ENCODE data around the gene ARRB1.
"Not testable (repeated sequence)": the region's sequence is repeated elsewhere in the genome, so short reads cannot be mapped to it uniquely, and the experiment has no call there.

Gene ARRB1

GRCh38 chr11:75371949-75372876 is 20.8 kb upstream of the ARRB1 start:
- no peak for DNase-seq

GRCh38 chr11:75369560-75370255 is 18.2 kb upstream of the ARRB1 start:
- no peak for DNase-seq

DNA sequence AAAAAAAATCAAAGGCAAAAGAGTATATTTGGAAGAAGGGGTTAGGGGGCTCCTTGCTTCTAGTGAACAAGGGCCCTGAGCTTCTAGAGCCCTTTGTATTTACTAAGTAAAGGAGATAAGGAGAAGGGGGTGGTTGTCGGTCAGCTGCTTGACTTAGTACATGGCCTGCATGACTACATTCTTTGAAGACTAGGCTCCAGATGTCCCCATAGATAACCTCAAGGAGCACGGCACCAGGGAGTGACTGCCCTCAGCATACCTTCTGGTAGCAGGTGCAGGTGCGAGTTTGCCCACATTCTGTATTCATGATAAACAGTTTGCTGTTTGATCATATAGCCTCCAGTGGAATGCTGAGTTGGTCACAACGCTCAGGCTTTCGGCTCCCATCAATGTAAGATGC is 15.4 kb upstream of the ARRB1 start:
- DNase-seq = not testable (repeated sequence)

GRCh38 chr11:75365711-75366181 is 14.3 kb upstream of the ARRB1 start:
- no peak for DNase-seq

DNA sequence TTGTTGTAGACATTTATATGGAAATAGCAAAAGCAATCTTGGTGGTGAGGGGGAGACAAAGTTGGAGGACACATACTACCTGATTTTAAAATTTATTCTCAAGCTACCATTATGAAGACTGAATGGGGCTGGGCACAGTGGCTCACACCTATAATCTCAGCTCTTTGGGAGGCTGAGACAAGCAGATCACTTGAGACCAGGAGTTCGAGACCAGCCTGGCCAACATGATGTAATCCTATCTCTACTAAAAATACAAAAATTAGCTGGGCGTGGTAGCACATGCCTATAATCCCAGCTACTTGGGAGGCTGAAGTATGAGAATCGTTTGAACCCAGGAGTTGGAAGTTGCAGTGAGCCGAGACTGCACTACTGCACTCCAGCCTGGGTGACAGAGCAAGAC is 10.8 kb upstream of the ARRB1 start:
- DNase-seq = not testable (repeated sequence)

- no peak for DNase-seq
These were observed 5.2 kb upstream of the ARRB1 start for GRCh38 chr11:75356613-75357012.

DNA sequence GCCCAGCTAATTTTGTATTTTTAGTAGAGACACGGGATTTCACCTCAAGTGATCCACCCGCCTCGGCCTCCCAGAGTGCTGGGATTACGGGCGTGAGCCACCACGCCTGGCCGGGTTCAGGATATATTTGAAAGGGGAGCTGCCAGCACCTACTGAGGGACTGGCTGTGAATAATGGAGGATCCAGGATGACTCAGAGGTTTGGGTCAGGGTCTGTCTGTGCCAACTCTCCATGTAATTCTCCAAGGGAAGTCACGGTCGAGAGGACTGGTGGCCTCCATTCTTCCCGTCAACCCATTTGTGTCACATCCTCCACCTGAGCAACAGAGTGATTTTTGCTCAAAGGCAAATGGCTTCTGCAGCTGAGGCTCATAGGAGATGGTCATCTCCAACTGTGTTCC is 3.6 kb upstream of the ARRB1 start:
- no peak for DNase-seq

- no peak for DNase-seq
These were observed 1.2 kb upstream of the ARRB1 start for GRCh38 chr11:75352588-75353206.

- DNase-seq = peak; percentile 73
These were observed 528 bp upstream of the ARRB1 start for GRCh38 chr11:75351791-75352587.

DNA sequence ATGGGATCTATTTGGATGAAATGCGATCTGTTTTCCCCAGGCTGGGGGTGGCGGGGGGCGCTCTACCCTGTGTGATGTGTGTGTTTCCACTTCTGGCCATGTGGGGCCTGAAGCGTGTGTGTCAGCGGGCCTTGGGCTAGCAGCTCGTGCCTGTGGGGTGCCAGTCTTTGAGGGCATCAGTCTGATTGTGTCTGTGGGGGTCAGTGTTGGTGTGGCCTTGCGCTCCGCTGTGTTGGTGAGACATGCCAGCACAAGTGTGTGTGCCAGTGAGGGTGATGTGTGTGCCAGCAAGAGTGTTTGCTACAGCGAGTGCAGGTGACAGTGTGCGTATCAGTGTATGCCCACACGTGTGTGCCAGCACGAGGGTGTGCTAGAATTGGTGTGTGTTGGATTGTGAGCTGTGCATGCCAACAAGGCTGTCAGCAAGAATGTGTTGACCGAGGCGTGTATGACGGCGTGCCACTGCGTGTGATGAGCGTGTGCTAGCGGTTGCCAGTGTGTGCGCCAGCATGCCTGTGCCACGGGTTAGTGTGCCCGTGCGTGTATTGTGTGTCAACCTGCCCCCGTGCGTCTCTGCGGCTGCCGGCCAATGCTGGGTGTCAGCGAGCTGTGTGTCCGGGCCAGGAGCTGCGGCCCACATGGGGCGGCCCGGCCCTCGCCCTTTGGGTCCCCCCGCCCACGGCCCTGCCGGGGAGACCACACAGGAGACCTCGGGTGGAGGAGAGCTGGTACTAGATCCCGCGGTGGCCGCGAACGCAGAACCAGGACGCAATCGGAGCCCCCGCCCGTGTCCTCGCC is 519 bp downstream of the ARRB1 start:
- DNase-seq = no peak

DNA sequence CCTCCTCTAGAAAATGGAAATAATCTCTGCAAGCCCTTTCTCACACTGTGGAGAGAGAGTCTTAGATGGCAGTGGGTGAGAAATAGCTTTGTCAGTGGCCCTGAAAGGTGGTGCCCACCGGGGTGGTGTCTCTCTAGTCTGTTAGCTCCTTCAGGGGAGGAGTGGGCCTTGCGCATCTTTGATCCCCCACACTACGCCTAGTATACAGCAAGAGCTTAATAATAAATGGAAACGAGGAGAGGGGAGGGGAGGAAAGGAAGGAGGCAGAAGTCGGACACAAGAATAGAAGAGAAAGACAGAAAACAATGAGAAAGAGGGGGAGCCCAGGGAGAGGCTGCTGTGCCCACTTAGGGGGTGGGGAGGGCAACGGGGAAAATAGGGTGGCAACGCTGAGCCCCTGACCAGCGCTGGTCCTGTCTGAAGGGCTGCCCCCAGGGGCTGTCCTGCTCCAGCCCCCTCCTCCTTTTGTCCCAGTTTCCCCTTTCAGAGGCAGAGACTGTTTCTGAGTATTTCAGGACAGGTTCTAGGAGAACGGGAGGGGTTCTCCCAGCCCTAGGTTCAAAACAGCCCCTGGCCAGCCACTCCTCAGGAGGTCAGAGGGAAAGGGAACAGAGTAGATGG is 1.2 kb downstream of the ARRB1 start:
- DNase-seq = no peak

GRCh38 chr11:75349521-75350116 is 1.8 kb downstream of the ARRB1 start:
- DNase-seq = no peak

- peak; percentile 79 for DNase-seq
These were observed 3.5 kb downstream of the ARRB1 start for GRCh38 chr11:75347781-75348566.

DNA sequence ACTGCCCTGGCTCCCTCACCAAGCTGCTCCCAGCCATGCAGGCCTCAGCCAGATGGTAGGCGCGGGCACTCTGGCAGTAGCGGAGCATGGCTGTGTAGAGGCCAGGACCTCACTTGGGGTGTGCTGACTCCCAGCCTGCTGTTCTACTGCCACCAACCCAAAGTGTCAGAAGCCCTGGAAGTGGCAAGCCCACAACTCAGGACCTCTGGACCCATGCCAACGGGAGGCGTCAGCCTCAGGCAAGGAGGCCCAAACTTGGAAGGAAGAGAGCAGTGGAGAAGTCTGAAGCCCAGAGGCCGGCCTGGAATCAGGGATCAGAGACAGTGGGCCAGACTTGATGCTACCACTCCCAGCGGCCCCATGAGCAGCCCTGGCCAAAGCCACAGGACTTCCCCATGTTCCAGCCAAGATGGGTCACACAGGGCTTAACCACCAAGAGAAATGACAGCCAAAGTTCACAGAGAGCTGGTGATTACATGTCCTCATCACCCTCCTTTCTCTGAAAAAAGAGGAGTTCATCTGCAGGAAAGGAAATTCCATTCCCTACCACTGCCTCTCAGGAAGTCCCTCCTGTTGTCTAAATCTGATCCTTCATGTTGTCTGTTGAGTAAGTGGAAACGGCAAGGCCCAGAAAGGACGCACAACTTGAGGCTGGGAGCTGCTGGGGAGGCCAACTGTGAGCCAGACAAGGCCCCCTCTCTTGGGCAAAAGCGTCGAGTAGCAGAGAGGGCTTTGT is 4.4 kb downstream of the ARRB1 start:
- DNase-seq = no peak

DNA sequence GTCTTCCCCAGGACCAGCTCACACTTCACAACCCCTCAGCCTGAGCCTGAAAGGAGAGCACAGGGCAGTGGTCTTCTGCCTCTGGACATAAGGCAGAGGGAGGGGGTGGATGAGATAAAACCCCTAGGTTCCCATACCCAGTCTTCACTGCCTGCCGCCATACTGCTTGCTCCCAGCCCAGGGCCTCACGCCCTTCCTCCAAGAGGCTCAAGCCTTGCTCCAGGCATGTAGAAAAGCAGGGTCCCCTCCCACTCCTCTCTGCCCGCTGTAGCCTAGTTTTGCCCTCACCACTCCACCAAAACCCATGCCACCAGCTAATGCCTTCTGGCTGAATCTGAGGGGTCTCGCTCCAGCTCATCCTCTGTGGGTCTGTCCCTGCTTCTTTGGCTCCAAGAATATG is 5.2 kb downstream of the ARRB1 start:
- no peak for DNase-seq

DNA sequence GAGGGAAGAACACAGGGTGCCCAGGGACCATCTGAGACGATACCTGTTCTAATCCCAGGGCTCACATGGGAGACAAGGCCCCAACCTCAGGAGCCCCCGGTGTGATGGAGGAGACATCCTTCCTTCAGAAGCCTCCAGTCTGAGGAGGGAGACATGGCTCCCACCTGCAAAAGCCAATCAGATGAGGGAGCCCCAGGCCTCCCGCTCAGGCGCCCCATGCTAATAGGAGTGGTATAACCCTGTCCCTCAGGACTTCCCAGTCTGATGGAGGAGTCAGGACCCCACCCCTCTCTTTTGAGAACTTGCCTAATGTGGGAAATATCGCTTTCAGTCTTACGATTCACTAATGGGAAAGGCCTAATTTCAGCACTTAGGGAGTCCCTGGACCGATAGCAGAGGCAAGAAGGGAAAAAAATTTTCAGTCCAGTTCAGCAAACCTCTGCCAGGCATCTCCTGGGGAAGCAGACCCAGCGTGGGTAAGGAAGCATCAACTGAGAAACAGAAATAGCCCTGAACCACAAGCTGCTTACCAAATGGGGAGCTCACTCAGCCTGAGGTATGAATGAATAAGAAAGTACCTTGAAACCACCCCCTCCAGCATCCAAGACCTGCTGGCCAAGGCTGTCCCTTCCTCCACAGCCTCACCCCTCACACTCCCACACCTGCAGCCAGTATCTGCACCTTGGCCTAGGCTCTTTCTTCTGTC is 5.9 kb downstream of the ARRB1 start:
- DNase-seq = no peak

GRCh38 chr11:75344761-75345454 is 6.6 kb downstream of the ARRB1 start:
- DNase-seq = no peak

DNA sequence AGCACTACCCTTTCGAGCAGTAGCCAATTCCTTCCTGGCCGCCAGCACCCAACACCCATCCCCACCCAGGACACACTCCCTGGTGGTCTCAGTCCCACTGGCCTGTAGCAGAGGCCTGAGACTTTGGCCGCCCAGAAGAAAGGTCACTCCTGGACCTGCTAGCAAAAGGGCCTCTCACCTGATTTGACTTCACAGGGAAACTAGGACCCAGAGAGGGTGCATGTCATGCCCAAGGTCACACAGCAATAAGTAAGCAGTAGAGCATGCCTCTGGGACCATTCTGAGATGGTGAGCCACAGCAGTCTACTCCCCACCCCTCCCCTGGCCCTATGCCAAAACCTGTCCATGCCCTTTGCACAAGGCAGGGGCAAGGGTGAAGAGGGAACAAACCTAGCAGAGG is 7.3 kb downstream of the ARRB1 start:
- DNase-seq = no peak

All from right hindlimb (tissue), 1 donor.